GM12878 (cell line): Measurements from ENCODE around the gene IFT122. TPM values are rescaled to one million over a fixed set of nuclear protein-coding genes. Genes with fewer than 3 reads are reported as not detected.
A peak's percentile ranks its signal among the peaks of the same experiment; 100 is the strongest.

ENCODE experiments used
- ATAC-seq: fragments of 200-7000 bp; cut with Tn5 transposase; 3 replicates; pipeline ENCODE4 v1.9.1; 2020; ENCODE audit warnings: mild to moderate bottlenecking, moderate library complexity
- BruUV-seq: library from RNA; stranded (reverse); fragments of 400-500 nt; replicated peaks from 2 replicates; lab custom pipeline; 2021; lab: Mats Ljungman, UMichigan
- CTCF ChIA-PET: fragments of 300-600 bp; sonication (Branson Sonifier 250); formaldehyde crosslinking; extraction: SDS; loops from one replicate; lab custom pipeline; 2021; ENCODE audit warnings: inconsistent platforms; lab: Yijun Ruan, JAX
- POLR2A ChIA-PET: fragments of 350-600 bp; formaldehyde crosslinking; extraction: SDS; loops from one replicate; lab custom pipeline; 2021; ENCODE audit warnings: inconsistent platforms; lab: Charles Lee
- RAD21 ChIA-PET: fragments of 300-600 bp; sonication (Branson Sonifier 250); formaldehyde crosslinking; loops from one replicate; lab custom pipeline; 2023; ENCODE audit warnings: antibody characterized with exemption; ENCODE audit not compliant: unreplicated experiment; lab: Charles Lee
- SMC1A ChIA-PET: fragments of 300-600 bp; sonication (Branson Sonifier 250); formaldehyde crosslinking; loops from one replicate; lab custom pipeline; 2023; ENCODE audit not compliant: unreplicated experiment, uncharacterized antibody; lab: Charles Lee
- DNase-seq: peaks from one replicate; pipeline ENCODE4 v3.0.0-alpha.2; 2011; ENCODE audit warnings: low read depth, low spot score
- FAIRE-seq: peaks from 3 replicates; lab custom pipeline; 2011; peaks lifted over from hg19 to GRCh38; lab: Jason Lieb, UNC
- H2AFZ ChIP-seq: 2 replicates; pipeline ENCODE4 v1.6.0; 2011; ENCODE audit warnings: low read depth, low read length, control low read depth; ENCODE audit not compliant: control insufficient read depth
- H3K27ac ChIP-seq: 2 replicates; pipeline ENCODE4 v1.5.1; 2011; ENCODE audit warnings: control low read depth; ENCODE audit not compliant: control insufficient read depth, insufficient read depth
- H3K27me3 ChIP-seq, 2 experiments: replicated peaks in 1 of 2; 2 replicates each; pipeline versions ENCODE4 v1.6.0 to v1.6.1; 2011; ENCODE audit warnings: low read length in 1 of 2; ENCODE audit not compliant: control insufficient read depth in 2 of 2, insufficient read depth in 2 of 2
- H3K36me3 ChIP-seq, 2 experiments: 2 replicates each; pipeline ENCODE4 v1.5.1; 2011; ENCODE audit warnings: low read length in 1 of 2; ENCODE audit not compliant: control insufficient read depth in 2 of 2, insufficient read depth in 2 of 2
- H3K4me1 ChIP-seq: 2 replicates; pipeline ENCODE4 v1.6.1; 2011; ENCODE audit warnings: mild to moderate bottlenecking, low read length, moderate library complexity, mixed read lengths; ENCODE audit not compliant: control insufficient read depth, insufficient read depth
- H3K4me2 ChIP-seq: 2 replicates; pipeline ENCODE4 v1.6.0; 2011; ENCODE audit warnings: control low read depth; ENCODE audit not compliant: control insufficient read depth, insufficient read depth
- H3K4me3 ChIP-seq: fragments of 200-600 bp; sonication (generic); 2 replicates; pipeline ENCODE4 v1.5.1; 2016
- H3K79me2 ChIP-seq: 2 replicates; pipeline ENCODE4 v1.6.0; 2011; ENCODE audit warnings: low read length; ENCODE audit not compliant: control insufficient read depth, insufficient read depth
- H3K9ac ChIP-seq: 2 replicates; pipeline ENCODE4 v1.8.0; 2011; ENCODE audit warnings: low read length, control low read depth, mixed read lengths; ENCODE audit not compliant: control insufficient read depth, insufficient read depth
- H3K9me3 ChIP-seq: replicated peaks from 3 replicates; pipeline ENCODE4 v1.5.1; 2011; ENCODE audit warnings: mild to moderate bottlenecking, low read length; ENCODE audit not compliant: control insufficient read depth, insufficient read depth
- H4K20me1 ChIP-seq: 2 replicates; pipeline ENCODE4 v1.6.0; 2011; ENCODE audit not compliant: control insufficient read depth, insufficient read depth
- DPF2 ChIP-seq: fragments of 450-650 bp; IDR thresholded peaks from 2 replicates; pipeline ENCODE4 v1.6.1; 2017; ENCODE audit warnings: mild to moderate bottlenecking
- MEF2A ChIP-seq: IDR thresholded peaks from 2 replicates; pipeline ENCODE4 v1.6.1; 2011; ENCODE audit warnings: low read depth, mild to moderate bottlenecking, low read length, moderate library complexity; ENCODE audit not compliant: insufficient read depth
- TCF3 ChIP-seq: IDR thresholded peaks from 2 replicates; pipeline ENCODE4 v1.6.1; 2012; ENCODE audit warnings: low read depth, mild to moderate bottlenecking, low read length, borderline replicate concordance; ENCODE audit not compliant: insufficient read depth
- YY1 ChIP-seq: IDR thresholded peaks from 2 replicates; pipeline ENCODE4 v1.6.1; 2011; ENCODE audit warnings: low read depth, mild to moderate bottlenecking, low read length
- WGBS: methylation state at CpG from one replicate; pipeline ENCODE4 v1.1.6; 2016; ENCODE audit warnings: low lambda C conversion rate; ENCODE audit not compliant: insufficient replicate concordance, insufficient coverage; ENCODE audit errors: missing lambda C conversion rate; 5-methylcytosine and 5-hydroxymethylcytosine counted together
- in situ Hi-C: fragments of 300-500 bp; cut with MboI; formaldehyde crosslinking; loops from 9 replicates; pipeline ENCODE4 v1.14.3; 2018; ENCODE audit warnings: mixed read lengths
- intact Hi-C: fragments of 100-400 bp; cut with micrococcal nuclease; formaldehyde crosslinking; loops from one replicate; pipeline ENCODE4 v1.14.2; 2022; ENCODE audit not compliant: unreplicated experiment
- polyA plus RNA-seq, 11 experiments: library from polyadenylated mRNA; depleted of rRNA in 4 of 11; unstranded in 6 of 11; stranded (reverse) in 5 of 11; fragments of >200 nt; fragmentation: Nextera tagmentation in 4 of 11; fragmentation: Illumina TruSeq in 1 of 11; extraction: Ambion mirVana in 4 of 11; extraction: Trizol in 1 of 11; gene quantifications; 1 replicate in 1 of 11; 2 replicates in 10 of 11; pipeline versions ENCODE4 v1.2.1 to v1.2.3, GENCODE V29; 2011 to 2016; ENCODE audit warnings: inconsistent platforms in 2 of 11, missing spikeins in 2 of 11, low read depth in 1 of 11
- total RNA-seq, 4 experiments: library from RNA; depleted of rRNA in 3 of 4; stranded (reverse); fragments of >200 nt in 3 of 4; fragmentation: Illumina TruSeq in 1 of 4; extraction: Trizol in 1 of 4; gene quantifications; 2 replicates each; pipeline versions ENCODE4 v1.2.1 to v1.2.3, GENCODE V29; 2013 to 2021
- TF ChIP-seq, protein P1 (sequence below): IDR thresholded peaks from 2 replicates; pipeline ENCODE4 v1.6.1; 2011; ENCODE audit warnings: borderline replicate concordance, low read depth, mild to moderate bottlenecking, moderate library complexity, low read length; ENCODE audit not compliant: insufficient read depth, poor library complexity, severe bottlenecking
- TF ChIP-seq, protein P2 (sequence below): fragments of 450-650 bp; formaldehyde crosslinking; IDR thresholded peaks from 2 replicates; pipeline ENCODE4 v1.4.0; 2022; ENCODE audit warnings: mild to moderate bottlenecking, moderate library complexity
- TF ChIP-seq, protein P3 (sequence below): fragments of 450-650 bp; IDR thresholded peaks from 2 replicates; pipeline ENCODE4 v1.6.1; 2018; ENCODE audit warnings: mild to moderate bottlenecking, low read depth, moderate library complexity; ENCODE audit not compliant: partially characterized antibody

The IFT122 gene
- total and polyA plus RNA-seq, 10 of the 15 experiments (the other 5 are each of a cell fraction or from before 2014, with no cell fraction given) = 1.8 to 19.2 (median 8.4) TPM

DNA sequence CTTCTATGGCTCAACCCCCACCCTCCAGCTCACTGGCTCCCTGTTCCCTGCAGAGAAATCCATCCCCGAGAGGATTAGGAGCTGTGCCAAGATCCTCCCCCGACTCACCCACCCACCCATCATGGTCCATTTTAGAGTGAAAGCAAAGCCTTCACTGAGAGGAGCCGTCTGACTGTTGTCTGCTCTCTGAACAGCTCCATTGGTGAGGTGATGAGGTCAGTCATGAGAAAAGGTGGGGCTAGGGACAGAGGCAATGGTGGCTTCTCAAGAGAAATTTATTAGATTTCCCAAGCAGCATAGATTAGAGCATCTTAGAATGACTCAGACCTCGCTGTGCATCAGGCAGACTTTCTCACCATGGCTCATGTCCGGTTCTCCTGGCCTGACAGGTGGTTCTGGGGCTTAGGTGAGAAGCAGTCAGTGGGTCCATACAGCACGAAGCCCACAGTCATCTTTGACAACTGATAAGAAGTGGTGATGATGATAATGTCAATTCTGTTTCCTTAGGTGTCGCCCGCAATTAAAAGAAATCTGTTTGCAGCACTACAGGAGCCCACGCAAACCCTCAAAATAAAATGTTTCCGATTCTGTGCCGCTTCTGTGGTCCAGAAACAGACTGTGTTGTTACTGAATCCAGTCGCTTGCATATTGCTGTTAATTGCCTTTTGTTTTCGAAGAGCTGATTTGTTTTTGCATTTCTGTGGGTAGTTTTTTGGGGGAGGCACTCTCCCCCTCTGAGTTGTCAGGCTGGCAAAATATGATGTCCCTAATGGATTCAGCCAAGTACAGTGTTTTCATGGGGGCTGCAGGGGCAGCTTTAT, 63.7 kb downstream of the IFT122 start:
- WGBS = 81% methylated on average over 13 of the region's 13 CpGs
- ATAC-seq (no peak), DNase-seq (no peak), FAIRE-seq (no peak)
- SMC1A ChIA-PET = no interaction called here
- in situ Hi-C loops (no loop called here), intact Hi-C loops (no loop called here)
- no peak overlapping the region for H3K9ac ChIP-seq
- RAD21 ChIA-PET = no interaction called here
- no peak overlapping the region for H3K4me3 ChIP-seq
- no peaks in the 10 kb centered on the region for H3K79me2 ChIP-seq
- H3K4me1 ChIP-seq = no peaks in the 10 kb centered on the region
- no peak overlapping the region for H3K27ac ChIP-seq
- no peak overlapping the region for H2AFZ ChIP-seq
- no peaks in the 10 kb centered on the region for H3K27me3 ChIP-seq
- no peaks in the 10 kb centered on the region for H3K9me3 ChIP-seq
- no TSS peak for BruUV-seq
- no peaks in the 10 kb centered on the region; a peak in 1 of 4 replicates for H3K36me3 ChIP-seq
- no peaks in the 10 kb centered on the region for H4K20me1 ChIP-seq
- TF ChIP-seq, protein P1, sequence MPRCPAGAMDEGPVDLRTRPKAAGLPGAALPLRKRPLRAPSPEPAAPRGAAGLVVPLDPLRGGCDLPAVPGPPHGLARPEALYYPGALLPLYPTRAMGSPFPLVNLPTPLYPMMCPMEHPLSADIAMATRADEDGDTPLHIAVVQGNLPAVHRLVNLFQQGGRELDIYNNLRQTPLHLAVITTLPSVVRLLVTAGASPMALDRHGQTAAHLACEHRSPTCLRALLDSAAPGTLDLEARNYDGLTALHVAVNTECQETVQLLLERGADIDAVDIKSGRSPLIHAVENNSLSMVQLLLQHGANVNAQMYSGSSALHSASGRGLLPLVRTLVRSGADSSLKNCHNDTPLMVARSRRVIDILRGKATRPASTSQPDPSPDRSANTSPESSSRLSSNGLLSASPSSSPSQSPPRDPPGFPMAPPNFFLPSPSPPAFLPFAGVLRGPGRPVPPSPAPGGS = peak; percentile 87
- TF ChIP-seq TCF3 = no peak
- no peak overlapping the region for H3K4me2 ChIP-seq
- CTCF ChIA-PET = no interaction called here
- POLR2A ChIA-PET = interaction anchor here (0.5 kb wide), 1 partner anchor 104 kb away, joined by 3 read pairs; no protein-coding TSS in a partner anchor

DNA sequence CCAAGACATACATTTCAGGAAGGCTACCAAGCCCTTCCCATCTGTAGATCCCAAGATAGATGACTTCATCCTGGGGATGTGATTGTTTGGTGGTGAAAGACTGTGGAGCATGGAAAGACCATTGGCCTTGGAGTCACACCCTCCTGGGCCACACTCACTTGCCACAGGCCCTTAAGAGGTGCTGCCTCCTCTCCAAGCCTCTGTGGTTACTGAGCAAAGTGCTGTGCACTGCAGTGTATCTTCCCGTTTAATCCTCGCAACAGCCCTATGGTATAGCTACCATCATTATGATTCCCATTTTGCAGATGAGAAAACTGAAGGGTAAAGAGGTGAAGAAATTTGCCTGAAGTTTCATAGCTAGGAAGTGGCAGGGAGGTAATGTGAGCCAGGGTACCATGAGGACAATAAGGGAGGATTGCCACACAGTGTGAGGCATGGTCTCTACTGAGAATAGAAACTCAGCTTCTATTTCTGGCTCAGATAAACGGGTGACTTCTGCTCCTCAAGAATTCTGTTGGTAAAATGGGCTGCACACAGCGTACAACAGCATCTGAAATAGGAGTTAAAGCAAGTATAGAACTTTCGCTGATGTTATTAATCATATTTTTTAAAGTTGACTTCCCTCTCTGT, 64.6 kb downstream of the IFT122 start:
- H3K9me3 ChIP-seq = no peaks in the 10 kb centered on the region
- H4K20me1 ChIP-seq = no peaks in the 10 kb centered on the region
- ATAC-seq = no peak
- H3K4me2 ChIP-seq = no peak overlapping the region
- no TSS peak for BruUV-seq
- no peak overlapping the region for H3K4me3 ChIP-seq
- no peak overlapping the region for H2AFZ ChIP-seq
- ChIA-PET POLR2A (no interaction called here), RAD21 (interaction anchor here (1.0 kb wide), 1 partner anchor 15 kb away, joined by 3 read pairs; no protein-coding TSS in a partner anchor), SMC1A (no interaction called here), CTCF (no interaction called here)
- H3K9ac ChIP-seq = no peak overlapping the region
- no peaks in the 10 kb centered on the region for H3K4me1 ChIP-seq
- intact Hi-C loops = no loop called here
- H3K27me3 ChIP-seq = no peaks in the 10 kb centered on the region
- H3K36me3 ChIP-seq = no peaks in the 10 kb centered on the region; a peak in 1 of 4 replicates
- FAIRE-seq = no peak
- H3K27ac ChIP-seq = no peak overlapping the region
- in situ Hi-C loops = no loop called here
- 89% methylated on average over 5 of the region's 5 CpGs for WGBS
- DNase-seq = no peak
- no peaks in the 10 kb centered on the region for H3K79me2 ChIP-seq
- no peak for TF ChIP-seq YY1
- TF ChIP-seq, protein P2, sequence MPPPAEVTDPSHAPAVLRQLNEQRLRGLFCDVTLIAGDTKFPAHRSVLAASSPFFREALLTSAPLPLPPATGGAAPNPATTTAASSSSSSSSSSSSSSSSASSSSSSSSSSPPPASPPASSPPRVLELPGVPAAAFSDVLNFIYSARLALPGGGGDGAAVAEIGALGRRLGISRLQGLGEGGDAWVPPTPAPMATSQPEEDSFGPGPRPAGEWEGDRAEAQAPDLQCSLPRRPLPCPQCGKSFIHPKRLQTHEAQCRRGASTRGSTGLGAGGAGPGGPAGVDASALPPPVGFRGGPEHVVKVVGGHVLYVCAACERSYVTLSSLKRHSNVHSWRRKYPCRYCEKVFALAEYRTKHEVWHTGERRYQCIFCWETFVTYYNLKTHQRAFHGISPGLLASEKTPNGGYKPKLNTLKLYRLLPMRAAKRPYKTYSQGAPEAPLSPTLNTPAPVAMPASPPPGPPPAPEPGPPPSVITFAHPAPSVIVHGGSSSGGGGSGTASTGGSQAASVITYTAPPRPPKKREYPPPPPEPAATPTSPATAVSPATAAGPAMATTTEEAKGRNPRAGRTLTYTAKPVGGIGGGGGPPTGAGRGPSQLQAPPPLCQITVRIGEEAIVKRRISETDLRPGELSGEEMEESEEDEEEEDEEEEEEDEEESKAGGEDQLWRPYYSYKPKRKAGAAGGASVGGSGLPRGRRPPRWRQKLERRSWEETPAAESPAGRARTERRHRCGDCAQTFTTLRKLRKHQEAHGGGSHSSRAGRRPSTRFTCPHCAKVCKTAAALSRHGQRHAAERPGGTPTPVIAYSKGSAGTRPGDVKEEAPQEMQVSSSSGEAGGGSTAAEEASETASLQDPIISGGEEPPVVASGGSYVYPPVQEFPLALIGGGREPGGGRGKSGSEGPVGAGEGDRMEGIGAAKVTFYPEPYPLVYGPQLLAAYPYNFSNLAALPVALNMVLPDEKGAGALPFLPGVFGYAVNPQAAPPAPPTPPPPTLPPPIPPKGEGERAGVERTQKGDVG (CRISPR knock-in tag) = no peak
- TF ChIP-seq DPF2 = no peak
- TF ChIP-seq, protein P3, sequence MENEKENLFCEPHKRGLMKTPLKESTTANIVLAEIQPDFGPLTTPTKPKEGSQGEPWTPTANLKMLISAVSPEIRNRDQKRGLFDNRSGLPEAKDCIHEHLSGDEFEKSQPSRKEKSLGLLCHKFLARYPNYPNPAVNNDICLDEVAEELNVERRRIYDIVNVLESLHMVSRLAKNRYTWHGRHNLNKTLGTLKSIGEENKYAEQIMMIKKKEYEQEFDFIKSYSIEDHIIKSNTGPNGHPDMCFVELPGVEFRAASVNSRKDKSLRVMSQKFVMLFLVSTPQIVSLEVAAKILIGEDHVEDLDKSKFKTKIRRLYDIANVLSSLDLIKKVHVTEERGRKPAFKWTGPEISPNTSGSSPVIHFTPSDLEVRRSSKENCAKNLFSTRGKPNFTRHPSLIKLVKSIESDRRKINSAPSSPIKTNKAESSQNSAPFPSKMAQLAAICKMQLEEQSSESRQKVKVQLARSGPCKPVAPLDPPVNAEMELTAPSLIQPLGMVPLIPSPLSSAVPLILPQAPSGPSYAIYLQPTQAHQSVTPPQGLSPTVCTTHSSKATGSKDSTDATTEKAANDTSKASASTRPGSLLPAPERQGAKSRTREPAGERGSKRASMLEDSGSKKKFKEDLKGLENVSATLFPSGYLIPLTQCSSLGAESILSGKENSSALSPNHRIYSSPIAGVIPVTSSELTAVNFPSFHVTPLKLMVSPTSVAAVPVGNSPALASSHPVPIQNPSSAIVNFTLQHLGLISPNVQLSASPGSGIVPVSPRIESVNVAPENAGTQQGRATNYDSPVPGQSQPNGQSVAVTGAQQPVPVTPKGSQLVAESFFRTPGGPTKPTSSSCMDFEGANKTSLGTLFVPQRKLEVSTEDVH = no peak
- no peak for TF ChIP-seq MEF2A
